ENCODE data around the gene MUC20.
"Not testable (repeated sequence)": the region's sequence is repeated elsewhere in the genome, so short reads cannot be mapped to it uniquely, and the experiment has no call there.

MUC20 gene

GRCh38 chr3:195693428-195694216 is 27.2 kb upstream of the MUC20 start:
- no peak for DNase-seq

DNA sequence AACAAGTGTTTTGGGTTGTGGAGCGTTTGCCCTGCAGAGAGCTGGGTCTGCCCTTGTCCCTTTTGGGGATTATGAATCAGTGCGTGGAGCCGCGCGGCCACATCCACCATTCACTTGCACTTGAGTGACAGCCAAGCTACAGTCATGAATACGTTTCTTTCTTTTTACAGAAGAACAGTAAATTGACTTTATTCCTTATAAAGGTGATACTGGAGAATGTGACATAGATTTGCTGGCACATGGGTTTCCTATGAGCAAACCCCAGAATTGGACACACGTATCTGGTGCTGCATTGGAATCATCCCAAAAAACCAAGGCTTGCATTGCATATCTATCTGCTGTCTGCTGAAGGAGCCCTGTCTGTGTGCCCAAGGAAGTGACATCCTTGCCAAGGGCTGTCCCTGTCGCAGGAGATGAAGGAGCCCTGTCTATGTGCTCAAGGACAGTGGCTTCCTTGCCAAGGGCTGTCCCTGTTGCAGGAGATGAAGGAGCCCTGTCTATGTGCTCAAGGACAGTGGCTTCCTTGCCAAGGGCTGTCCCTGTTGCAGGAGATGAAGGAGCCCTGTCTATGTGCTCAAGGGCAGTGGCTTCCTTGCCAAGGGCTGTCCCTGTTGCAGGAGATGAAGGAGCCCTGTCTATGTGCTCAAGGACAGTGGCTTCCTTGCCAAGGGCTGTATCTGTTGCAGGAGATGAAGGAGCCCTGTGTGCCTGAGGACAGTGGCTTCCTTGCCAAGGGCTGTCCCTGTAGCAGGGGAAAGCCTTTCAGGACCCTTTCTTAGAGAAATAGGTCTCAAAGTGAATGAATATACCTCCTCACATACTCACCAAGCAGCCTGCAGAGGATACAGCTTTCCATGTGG is 26.3 kb upstream of the MUC20 start:
- DNase-seq, result not testable (repeated sequence)

DNA sequence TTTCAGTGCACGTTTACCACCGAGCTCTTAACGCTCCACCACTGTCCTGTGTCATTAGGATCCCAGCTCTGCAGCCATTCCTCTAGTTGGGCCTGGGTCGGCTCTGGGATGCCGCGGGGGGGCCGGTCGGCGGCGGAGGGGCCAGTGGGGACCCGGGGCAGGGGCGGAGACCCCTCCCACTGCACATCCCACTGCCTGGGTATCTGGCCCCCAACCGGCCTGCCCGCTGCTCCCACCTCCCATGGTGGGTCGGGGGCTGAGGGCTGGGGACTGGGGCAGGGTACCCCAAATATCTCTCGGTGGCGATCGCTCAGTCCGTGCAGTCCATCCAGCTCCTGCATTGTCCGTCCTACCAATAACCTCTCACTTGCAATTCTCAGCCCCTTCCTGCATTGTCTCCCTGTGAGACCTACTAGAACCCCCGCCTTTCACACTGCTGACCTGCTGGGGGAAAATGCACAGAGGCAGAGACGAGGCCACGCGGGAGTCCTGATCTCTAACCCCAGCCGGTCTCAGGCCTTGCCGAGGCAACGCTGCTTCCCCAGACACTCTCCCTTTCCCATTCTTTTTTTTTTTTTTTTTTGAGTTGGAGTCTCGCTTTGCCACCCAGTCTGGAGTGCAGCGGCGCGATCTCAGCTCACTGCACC is 24.0 kb upstream of the MUC20 start:
- DNase-seq, result no peak

- no peak for DNase-seq
Observed at GRCh38 chr3:195697582-195698324, 23.0 kb upstream of the MUC20 start.

DNA sequence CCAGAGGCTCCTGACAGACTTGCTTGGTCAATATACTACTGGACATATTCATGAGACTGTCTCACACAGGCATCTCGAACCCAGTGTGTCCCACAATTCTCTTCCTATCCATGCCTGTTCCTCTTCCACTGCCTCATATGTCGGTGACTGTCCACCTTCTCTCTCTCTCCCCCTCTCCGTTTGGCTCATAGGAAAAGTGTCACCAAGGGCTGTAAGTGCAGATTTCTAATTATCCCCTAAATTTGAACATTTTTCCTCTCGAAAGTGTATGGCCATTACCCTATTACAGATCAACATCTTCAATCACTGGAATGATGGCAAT is 22.5 kb upstream of the MUC20 start:
- no peak for DNase-seq

DNA sequence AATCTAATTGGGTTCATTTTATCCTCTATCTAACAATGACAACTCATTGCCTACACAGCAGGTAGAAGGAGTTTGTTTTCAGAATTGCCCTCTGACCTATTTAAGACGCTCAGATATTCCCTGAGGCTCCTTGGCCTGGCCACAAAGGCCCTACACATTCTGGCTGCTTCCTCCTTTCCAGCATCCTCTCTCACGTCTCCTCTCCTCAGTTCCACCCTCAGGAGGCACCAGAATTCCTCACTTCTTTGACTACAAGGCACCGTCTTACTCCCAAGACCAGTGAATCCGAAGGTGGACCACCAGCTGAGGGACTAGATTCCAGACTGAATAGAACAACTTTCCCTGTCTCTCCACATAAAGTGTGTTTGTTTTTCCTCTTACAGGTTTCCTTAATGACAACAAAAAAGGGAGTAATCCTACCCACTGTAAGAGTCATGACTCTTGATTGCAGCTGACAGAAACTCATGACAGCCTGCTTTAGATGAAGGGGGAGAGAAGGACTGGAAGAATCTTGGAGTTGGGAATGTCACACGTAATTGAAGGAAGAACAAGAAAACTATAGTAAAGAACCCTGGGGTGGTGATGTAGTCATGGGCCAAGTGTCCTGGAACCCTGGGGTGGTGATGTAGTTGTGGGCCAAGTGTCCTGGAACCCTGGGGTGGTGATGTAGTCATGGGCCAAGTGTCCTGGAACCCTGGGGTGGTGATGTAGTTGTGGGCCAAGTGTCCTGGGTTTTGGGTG is 22.0 kb upstream of the MUC20 start:
- DNase-seq, result no peak

DNA sequence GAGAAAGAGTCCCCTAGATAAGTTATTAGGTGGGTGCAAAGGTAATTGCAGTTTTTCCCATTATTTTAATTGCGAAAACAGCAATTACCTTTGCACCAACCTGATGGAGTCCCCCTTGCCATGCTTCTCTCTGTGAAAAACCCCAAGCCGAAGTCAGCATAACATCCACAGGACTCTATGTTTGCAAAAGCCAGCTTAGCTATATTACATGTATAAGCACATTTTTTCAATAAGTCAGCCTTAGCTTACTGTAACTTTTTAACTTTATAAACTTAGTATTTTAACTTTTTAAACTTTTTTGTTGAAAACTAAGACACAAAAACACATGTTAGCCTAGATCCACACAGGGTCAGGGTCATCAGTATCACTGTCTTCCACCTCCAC is 21.4 kb upstream of the MUC20 start:
- DNase-seq, result no peak

- DNase-seq, result no peak
Observed at GRCh38 chr3:195699860-195700259, 20.9 kb upstream of the MUC20 start.

- no peak for DNase-seq
Observed at GRCh38 chr3:195700319-195700718, 20.5 kb upstream of the MUC20 start.

- no peak for DNase-seq
Observed at GRCh38 chr3:195701042-195701915, 19.5 kb upstream of the MUC20 start.

DNA sequence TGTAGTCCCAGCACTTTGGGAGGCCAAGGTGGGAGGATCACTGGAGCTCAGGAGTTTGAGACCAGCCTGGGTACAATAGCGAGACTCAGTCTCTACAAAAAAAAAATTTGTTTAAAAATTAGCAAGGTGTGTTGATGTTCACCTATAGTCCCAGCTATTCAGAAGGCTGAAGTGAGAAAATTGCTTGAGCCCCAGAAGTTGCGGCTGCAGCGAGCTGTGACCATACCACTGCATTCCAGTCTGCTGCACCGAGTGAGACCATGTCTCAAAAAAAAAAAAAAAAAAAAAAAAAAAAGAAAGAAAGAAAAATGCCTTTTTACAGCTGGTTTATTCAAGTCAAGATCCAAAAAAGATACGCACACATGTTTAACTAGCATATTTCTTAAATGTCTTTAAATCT is 17.0 kb upstream of the MUC20 start:
- no peak for DNase-seq

GRCh38 chr3:195704433-195704999 is 16.3 kb upstream of the MUC20 start:
- no peak for DNase-seq

GRCh38 chr3:195705081-195705991 is 15.4 kb upstream of the MUC20 start:
- no peak for DNase-seq

GRCh38 chr3:195708061-195708460 is 12.7 kb upstream of the MUC20 start:
- DNase-seq, result no peak

- DNase-seq, result no peak
Observed at GRCh38 chr3:195708626-195709481, 11.9 kb upstream of the MUC20 start.

DNA sequence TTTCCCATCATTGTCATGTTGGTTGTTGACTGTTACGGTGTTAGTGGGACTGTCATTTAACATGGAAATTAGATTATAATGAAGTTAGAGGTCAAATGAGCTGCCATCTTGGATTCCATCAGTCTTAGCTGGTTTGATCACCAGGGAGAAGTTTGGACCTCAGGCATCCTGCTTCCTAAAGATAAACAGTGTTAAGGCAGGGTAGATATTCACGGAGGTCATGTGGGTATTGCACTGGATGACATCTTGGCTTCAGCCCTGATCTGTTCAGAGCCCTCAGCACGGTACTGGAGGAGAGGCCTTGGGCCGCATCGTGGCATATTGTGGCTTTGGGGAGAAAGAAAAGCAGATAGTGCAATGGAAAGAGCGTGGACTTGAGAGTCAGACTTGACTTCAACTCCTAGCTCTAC is 11.1 kb upstream of the MUC20 start:
- DNase-seq, result no peak

DNA sequence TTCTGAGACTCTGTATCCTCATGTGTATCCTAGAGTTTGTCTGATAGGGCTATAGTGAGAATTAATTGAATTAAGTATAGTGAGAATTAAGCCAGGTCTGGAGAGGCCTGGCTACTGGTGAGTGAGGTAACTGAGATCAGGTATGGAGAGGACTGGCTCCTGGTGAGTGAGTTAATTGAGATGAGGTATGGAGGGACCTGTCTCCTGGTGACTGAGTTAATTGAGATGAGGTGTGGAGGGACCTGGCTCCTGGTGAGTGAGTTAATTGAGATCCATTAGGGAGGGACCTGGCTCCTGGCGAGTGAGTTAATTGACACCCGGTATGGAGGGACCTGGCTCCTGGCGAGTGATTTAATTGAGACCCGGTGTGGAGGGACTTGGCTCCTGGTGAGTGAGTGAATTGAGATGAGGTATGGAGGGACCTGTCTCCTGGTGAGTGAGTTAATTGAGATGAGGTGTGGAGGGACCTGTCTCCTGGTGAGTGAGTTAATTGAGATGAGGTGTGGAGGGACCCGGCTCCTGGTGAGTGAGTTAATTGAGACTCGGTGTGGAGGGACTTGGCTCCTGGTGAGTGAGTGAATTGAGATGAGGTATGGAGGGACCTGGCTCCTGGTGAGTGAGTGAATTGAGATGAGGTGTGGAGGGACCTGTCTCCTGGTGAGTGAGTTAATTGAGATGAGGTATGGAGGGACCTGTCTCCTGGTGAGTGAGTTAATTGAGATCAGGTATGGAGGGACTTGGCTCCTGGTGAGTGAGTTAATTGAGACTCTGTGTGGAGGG is 10.5 kb upstream of the MUC20 start:
- not testable (repeated sequence) for DNase-seq

All from stimulated activated CD4-positive, alpha-beta T cell treated with anti-CD3 and anti-CD28 coated beads, Interleukin-4, amount 100 ng/mL, for 24 hours (primary cell).